Activated T-cell treated with anti-CD3 and anti-CD28 coated beads for 4 hours (primary cell): ENCODE data around the gene CD82.
"Not testable (repeated sequence)": the region's sequence is repeated elsewhere in the genome, so short reads cannot be mapped to it uniquely, and the experiment has no call there.

ENCODE experiments used
- DNase-seq: peaks from one replicate; pipeline ENCODE4 v3.0.0-alpha.2; 2020

The CD82 gene

GRCh38 chr11:44535191-44535980, 30.1 kb upstream of the CD82 start:
- no peak for DNase-seq

- DNase-seq, result no peak
These were observed 28.5 kb upstream of the CD82 start for GRCh38 chr11:44536788-44537516.

- DNase-seq, result no peak
These were observed 27.8 kb upstream of the CD82 start for GRCh38 chr11:44537679-44538078.

GRCh38 chr11:44538375-44539054, 26.9 kb upstream of the CD82 start:
- DNase-seq, result peak; percentile 63

GRCh38 chr11:44539971-44540370, 25.5 kb upstream of the CD82 start:
- no peak for DNase-seq

GRCh38 chr11:44540667-44541066, 24.8 kb upstream of the CD82 start:
- no peak for DNase-seq

GRCh38 chr11:44542372-44542771, 23.1 kb upstream of the CD82 start:
- DNase-seq, result no peak

GRCh38 chr11:44546984-44547383, 18.5 kb upstream of the CD82 start:
- DNase-seq, result not testable (repeated sequence)

GRCh38 chr11:44547534-44547933, 17.9 kb upstream of the CD82 start:
- DNase-seq, result not testable (repeated sequence)

- DNase-seq, result no peak
These were observed 17.3 kb upstream of the CD82 start for GRCh38 chr11:44548032-44548695.

GRCh38 chr11:44548961-44549749, 16.3 kb upstream of the CD82 start:
- DNase-seq, result not testable (repeated sequence)

- no peak for DNase-seq
These were observed 15.3 kb upstream of the CD82 start for GRCh38 chr11:44550123-44550522.

- no peak for DNase-seq
These were observed 13.9 kb upstream of the CD82 start for GRCh38 chr11:44551456-44552139.

- DNase-seq, result no peak
These were observed 10.2 kb upstream of the CD82 start for GRCh38 chr11:44555031-44555800.

- DNase-seq, result peak; percentile 52
These were observed 8.6 kb upstream of the CD82 start for GRCh38 chr11:44556735-44557409.

- DNase-seq, result no peak
These were observed 8.0 kb upstream of the CD82 start for GRCh38 chr11:44557464-44557863.

GRCh38 chr11:44559207-44559939, 6.1 kb upstream of the CD82 start:
- DNase-seq, result no peak

GRCh38 chr11:44559940-44560300, 5.5 kb upstream of the CD82 start:
- not testable (repeated sequence) for DNase-seq

- DNase-seq, result no peak
These were observed 4.1 kb upstream of the CD82 start for GRCh38 chr11:44561275-44561805.
